Measurements from ENCODE around the gene NEK6.
A peak's percentile ranks its signal among the peaks of the same experiment; 100 is the strongest.

Gene NEK6

GRCh38 chr9:124298646-124299235 is 41.0 kb downstream of the NEK6 start:
- DNase-seq: no peak

GRCh38 chr9:124299515-124300090 is 41.9 kb downstream of the NEK6 start:
- no peak for DNase-seq

- DNase-seq: no peak
These were observed 42.6 kb downstream of the NEK6 start for GRCh38 chr9:124300312-124300711.

GRCh38 chr9:124302921-124303320 is 45.2 kb downstream of the NEK6 start:
- no peak for DNase-seq

- no peak for DNase-seq
These were observed 46.0 kb downstream of the NEK6 start for GRCh38 chr9:124303762-124304161.

- no peak for DNase-seq
These were observed 46.5 kb downstream of the NEK6 start for GRCh38 chr9:124304285-124304684.

- no peak for DNase-seq
These were observed 48.5 kb downstream of the NEK6 start for GRCh38 chr9:124306098-124306735.

- no peak for DNase-seq
These were observed 49.8 kb downstream of the NEK6 start for GRCh38 chr9:124307379-124308030.

- no peak for DNase-seq
These were observed 51.1 kb downstream of the NEK6 start for GRCh38 chr9:124308606-124309491.

GRCh38 chr9:124309667-124310084 is 51.9 kb downstream of the NEK6 start:
- DNase-seq: no peak

- no peak for DNase-seq
These were observed 53.5 kb downstream of the NEK6 start for GRCh38 chr9:124311283-124311682.

GRCh38 chr9:124312290-124313265 is 54.8 kb downstream of the NEK6 start:
- no peak for DNase-seq

GRCh38 chr9:124313940-124314339 is 56.2 kb downstream of the NEK6 start:
- DNase-seq: no peak

- DNase-seq: no peak
These were observed 58.1 kb downstream of the NEK6 start for GRCh38 chr9:124315882-124316281.

- peak; percentile 76 for DNase-seq
These were observed 62.6 kb downstream of the NEK6 start for GRCh38 chr9:124320062-124320973.

GRCh38 chr9:124321416-124321815 is 63.7 kb downstream of the NEK6 start:
- no peak for DNase-seq

- DNase-seq: no peak
These were observed 64.2 kb downstream of the NEK6 start for GRCh38 chr9:124321935-124322334.

GRCh38 chr9:124322618-124323432 is 65.1 kb downstream of the NEK6 start:
- peak; percentile 76 for DNase-seq

GRCh38 chr9:124323904-124324303 is 66.2 kb downstream of the NEK6 start:
- DNase-seq: no peak

GRCh38 chr9:124325816-124326215 is 68.1 kb downstream of the NEK6 start:
- DNase-seq: no peak
